GM12801 (cell line): ENCODE data around the gene FOXRED2.

Source experiments
- TF ChIP-seq, protein P1 (sequence below): IDR thresholded peaks from one replicate; pipeline ENCODE4 v1.5.1; 2011; ENCODE audit warnings: control low read depth; ENCODE audit not compliant: insufficient read length; ENCODE audit errors: extremely low read depth

Gene FOXRED2

DNA sequence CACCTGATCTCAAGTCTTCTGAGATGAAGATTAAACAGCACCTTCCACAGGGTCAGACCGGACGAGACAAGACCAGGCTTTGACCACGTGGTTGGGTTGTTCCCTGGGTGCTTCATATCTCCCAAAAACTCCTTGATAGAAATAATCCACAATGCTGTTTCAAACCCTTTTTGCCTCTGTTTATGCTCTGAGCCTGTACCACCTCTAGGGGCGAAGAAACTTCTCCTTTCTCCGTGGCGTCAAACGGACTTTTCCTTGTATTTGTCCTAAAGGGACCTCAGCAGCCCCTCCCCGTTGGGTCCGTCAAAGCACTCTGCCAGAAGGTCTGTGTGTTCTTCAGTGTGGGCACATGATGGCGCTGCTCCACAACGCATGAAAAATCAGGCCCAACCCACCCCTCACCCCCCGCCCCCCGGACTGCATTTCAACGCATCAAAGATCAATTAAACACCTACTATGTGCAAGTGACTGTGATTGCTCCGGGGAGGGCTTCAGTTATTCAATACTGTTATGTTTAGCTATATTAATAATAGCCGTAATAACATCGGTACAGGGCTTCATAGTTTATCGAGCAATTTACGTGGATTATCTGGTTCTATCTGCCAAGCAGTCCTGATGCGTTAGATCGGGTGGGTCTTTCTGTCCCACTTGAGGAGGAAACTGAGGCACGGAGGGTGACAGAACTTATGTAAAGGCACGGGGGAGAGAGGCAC lies 39.4 kb upstream of the FOXRED2 start:
- TF ChIP-seq, protein P1, sequence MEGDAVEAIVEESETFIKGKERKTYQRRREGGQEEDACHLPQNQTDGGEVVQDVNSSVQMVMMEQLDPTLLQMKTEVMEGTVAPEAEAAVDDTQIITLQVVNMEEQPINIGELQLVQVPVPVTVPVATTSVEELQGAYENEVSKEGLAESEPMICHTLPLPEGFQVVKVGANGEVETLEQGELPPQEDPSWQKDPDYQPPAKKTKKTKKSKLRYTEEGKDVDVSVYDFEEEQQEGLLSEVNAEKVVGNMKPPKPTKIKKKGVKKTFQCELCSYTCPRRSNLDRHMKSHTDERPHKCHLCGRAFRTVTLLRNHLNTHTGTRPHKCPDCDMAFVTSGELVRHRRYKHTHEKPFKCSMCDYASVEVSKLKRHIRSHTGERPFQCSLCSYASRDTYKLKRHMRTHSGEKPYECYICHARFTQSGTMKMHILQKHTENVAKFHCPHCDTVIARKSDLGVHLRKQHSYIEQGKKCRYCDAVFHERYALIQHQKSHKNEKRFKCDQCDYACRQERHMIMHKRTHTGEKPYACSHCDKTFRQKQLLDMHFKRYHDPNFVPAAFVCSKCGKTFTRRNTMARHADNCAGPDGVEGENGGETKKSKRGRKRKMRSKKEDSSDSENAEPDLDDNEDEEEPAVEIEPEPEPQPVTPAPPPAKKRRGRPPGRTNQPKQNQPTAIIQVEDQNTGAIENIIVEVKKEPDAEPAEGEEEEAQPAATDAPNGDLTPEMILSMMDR = no peak

DNA sequence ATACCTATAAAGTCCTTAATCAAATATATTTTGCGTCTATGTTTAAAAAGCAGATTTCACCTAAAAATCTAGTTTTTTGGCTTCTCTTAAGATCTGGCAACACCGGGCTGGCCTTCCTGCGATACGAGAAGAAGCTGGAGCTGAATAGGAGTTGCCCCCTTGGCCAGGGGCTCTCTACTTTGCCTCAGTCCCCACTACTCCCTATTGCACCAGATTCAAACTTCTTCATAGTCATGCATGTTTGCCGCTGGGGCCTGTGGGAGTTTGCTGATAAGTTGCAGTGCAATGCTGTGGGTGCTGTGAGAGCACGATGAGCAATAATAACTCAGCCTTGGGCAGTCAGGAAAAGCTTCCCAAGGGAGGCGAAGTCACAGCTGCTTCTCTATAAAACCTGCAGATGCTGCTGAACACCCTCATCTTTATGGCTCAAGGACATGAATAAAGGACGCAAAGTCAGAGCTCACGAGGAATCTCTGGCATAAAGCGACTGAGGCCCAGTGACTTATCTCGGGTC lies 37.3 kb upstream of the FOXRED2 start:
- TF ChIP-seq, protein P1 = no peak

DNA sequence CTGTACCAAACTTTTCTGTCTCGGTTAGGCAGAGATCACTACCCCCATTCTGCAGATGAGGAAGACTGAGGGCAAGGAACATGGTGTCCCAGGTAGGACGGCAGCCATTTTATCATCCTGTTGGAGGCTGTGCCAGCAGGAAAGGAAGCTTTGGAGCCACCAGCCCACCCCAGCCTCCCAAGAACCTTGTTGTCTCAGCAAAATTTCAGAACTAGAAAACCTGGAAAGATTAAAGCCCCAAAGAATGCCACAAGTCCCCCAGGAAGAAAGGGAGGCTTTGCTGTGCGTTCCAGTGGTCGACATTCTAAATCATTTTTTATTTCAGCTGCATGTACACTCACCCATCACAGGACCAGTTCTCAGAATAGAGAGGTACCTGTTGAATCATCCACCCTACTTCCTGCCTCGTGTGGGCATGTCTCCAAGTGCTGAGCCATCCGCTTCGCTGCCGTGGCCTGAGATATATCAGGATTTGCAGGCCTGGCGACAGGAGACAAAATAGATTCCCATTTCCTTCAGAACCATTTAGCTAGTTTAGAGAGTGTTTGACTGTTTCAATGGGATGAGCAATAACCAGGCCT lies 35.1 kb upstream of the FOXRED2 start:
- TF ChIP-seq, protein P1 = no peak

DNA sequence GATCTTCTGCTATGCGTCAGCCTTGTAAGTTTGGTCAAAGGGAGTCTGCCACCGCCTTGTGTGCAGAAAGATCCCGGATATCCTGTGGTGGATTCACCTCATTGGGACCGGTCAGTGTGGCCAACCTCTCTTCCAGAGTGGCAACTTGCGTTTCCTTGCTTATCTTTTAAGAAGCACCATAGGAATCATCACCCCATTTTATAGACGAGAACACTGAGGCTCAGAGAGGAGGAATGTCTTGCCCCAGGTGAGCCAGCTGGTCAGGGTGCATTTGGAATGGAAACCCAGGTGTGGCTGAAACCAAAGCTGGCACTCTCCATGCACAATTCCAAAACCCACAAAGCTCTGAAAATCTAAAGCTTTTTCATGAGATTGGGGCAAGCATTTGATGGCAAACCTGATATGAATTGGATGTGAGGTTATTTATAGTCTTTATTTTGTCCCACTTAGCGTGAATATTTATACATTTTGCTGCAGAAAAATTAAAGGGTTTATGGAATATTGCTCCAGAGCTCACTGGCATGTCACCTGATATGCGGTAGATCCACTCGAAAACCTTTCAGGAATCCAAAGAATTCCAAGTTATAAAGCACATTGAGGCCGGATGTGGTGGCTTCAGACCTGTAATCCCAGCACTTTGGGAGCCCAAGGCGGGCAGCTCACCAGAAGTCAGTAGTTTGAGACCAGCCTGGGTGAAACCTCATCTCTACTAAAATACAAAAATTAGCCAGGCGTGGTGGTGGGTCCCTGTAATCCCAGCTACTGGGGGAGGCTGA lies 34.2 kb upstream of the FOXRED2 start:
- TF ChIP-seq, protein P1 = no peak

DNA sequence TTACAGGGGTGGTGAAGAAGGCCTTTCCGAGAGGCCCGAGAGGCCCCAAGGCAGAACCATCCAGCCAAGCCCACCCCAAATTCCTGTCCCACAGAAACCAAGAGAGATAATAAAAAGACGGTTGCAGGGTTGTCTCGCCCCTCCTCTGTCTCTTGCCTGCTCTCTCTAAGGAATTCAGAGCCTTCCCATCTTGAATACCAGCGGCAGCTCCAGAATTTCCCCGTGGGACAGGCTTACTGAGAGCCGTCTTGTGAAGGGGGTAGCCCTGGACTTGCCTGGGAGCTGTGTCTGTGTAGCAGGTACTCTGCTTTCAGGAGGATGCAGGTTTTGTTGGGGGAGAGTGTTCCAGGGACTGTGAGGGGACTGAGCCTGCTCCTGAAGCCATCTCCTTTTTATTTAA lies 31.7 kb upstream of the FOXRED2 start:
- TF ChIP-seq, protein P1 = no peak

DNA sequence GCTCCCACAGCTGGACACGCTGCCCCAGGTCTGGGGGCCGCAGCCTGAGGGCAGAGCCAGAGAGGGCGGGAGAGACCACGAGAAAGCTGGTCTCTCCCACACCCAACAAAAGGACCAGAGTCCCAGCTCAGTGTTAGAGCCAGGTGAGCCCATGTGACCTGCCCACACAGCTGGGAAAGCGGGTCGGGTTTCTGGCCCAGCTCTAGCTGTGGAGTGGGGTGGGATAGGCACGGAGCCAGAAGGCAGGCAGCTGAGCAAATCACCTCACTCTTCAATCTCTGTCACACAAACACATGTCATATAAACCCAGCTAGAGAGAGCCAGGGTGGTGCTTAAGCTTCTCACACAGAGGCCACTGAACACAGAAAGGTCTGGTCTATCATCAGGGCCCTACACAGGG lies 29.9 kb upstream of the FOXRED2 start:
- TF ChIP-seq, protein P1 = no peak

DNA sequence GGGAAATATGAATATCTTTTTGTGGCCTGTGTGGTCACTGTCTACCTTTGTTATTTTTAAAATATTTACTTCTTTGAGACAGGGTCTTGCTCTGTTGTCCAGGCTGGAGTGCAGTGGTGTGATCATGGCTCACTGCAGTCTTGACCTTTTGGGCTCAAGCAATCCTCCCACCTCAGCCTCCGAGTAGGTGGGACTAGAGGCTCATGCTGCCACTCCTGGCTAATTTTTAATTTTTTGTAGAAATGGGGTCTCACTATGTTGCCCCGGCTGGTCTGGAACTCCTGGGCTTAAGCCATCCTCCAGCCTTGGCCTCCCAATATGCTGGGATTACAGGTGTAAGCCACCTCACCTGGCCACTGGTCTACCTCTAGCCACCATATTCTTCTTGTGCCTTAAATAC lies 25.6 kb upstream of the FOXRED2 start:
- TF ChIP-seq, protein P1 = no peak
